DND-41 (cell line): ENCODE results near the gene PDE6C.

Source experiments
- CTCF ChIP-seq: IDR thresholded peaks from 2 replicates; pipeline ENCODE4 v1.5.1; 2012; ENCODE audit warnings: borderline replicate concordance, low read length, moderate library complexity, mild to moderate bottlenecking; ENCODE audit not compliant: poor library complexity, severe bottlenecking; ENCODE audit errors: extremely low read depth
- EZH2 ChIP-seq: IDR thresholded peaks from 3 replicates; pipeline ENCODE4 v1.6.1; 2012; ENCODE audit warnings: borderline replicate concordance, low read depth, mild to moderate bottlenecking, moderate library complexity, low read length, inconsistent platforms; ENCODE audit not compliant: severe bottlenecking

- TF ChIP-seq CTCF, result no peak
- no peak for TF ChIP-seq EZH2
Observed at GRCh38 chr10:93630625-93631557, 18.6 kb downstream of the PDE6C start.
